SIG-M5 treated with dmso at 0.1 percent for 504 hours (cell line): ENCODE results near the gene PPRC1.
A peak's percentile ranks its signal among the peaks of the same experiment; 100 is the strongest.

Experiments used
- DNase-seq: peaks from one replicate; lab custom pipeline; 2025; ENCODE audit not compliant: unreplicated experiment; lab: John Stamatoyannopoulos, UW

PPRC1 gene, protein sequence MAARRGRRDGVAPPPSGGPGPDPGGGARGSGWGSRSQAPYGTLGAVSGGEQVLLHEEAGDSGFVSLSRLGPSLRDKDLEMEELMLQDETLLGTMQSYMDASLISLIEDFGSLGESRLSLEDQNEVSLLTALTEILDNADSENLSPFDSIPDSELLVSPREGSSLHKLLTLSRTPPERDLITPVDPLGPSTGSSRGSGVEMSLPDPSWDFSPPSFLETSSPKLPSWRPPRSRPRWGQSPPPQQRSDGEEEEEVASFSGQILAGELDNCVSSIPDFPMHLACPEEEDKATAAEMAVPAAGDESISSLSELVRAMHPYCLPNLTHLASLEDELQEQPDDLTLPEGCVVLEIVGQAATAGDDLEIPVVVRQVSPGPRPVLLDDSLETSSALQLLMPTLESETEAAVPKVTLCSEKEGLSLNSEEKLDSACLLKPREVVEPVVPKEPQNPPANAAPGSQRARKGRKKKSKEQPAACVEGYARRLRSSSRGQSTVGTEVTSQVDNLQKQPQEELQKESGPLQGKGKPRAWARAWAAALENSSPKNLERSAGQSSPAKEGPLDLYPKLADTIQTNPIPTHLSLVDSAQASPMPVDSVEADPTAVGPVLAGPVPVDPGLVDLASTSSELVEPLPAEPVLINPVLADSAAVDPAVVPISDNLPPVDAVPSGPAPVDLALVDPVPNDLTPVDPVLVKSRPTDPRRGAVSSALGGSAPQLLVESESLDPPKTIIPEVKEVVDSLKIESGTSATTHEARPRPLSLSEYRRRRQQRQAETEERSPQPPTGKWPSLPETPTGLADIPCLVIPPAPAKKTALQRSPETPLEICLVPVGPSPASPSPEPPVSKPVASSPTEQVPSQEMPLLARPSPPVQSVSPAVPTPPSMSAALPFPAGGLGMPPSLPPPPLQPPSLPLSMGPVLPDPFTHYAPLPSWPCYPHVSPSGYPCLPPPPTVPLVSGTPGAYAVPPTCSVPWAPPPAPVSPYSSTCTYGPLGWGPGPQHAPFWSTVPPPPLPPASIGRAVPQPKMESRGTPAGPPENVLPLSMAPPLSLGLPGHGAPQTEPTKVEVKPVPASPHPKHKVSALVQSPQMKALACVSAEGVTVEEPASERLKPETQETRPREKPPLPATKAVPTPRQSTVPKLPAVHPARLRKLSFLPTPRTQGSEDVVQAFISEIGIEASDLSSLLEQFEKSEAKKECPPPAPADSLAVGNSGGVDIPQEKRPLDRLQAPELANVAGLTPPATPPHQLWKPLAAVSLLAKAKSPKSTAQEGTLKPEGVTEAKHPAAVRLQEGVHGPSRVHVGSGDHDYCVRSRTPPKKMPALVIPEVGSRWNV (N-terminal part only)

DNA sequence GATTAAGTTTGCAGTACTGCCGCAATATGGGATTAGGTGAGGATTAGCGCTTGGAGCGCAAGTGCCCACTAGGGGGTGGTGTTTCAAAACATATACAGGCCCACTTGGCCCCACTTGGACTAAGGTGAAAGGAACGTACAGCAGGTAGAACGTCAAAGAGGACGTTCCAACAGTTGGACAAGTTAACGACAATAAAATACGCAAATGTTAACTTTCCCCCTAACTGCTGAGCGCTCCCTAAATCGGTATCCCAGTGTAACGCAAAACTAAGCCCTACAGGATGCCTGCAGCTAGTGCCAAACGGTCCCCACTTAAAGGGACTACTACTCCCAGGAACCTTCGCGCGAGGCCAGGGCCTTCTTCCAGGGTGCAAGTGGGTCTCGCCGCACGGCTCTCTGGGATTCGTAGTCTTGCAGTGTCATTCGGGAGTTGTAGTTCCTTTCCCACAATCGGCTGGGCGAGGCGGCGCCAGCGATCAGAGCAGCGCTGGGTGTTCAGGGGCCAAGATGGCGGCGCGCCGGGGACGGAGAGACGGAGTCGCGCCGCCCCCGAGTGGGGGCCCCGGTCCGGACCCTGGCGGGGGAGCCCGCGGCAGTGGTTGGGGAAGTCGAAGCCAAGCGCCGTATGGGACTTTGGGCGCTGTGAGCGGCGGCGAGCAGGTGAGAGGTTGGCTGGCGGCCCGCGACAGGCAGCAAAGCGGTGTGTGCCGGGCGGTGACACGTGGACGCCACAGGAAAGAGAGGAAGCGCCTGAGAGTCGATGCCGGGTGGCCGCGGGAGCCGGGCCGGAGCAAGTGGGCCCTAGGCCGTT is at the start of gene PPRC1:
PPRC1 (plus strand) TSS at position 478 of the 810 bp plus-strand sequence; CDS start at position 507, 29 bp downstream.
- DNase-seq: peak; percentile 99

DNA sequence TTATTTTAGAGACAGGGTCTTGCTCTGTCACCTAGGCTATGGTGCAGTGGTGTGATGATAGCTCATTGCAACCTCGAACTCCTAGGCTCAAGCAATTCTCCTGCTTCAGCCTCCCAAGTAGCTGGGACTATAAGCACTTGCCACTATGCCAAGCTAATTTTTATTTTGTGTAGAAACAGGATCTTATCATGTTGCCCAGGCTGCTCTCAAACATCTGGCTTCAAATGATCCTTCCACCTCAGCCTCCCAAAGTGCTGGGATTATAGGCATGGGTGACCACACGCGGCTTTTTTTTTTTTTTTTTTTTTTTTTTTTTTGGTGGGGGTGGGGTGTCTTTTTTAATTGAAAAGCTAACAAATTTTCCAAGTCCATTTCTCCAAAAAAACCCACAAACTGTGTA is 49.3 kb upstream of the PPRC1 start:
- no peak for DNase-seq

DNA sequence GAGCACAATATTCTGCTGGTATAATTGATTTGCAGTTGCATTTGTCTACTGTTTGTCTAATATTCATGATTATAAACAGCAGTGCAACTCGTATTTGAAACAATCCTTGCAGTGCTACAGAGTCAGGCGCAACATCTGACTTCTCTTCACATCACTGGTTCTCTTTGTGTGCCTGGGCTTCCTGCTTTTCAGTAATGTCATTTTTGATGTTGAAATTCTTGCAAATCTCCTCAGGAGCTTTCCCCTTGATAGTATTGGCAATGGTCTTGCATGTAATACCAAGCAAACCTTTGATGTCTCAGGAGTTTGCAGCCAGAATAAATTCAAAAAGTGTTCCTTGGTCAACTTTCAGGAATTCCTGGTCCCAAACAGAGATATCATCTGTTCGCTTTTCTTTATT is 47.5 kb upstream of the PPRC1 start:
- DNase-seq: peak; percentile 31

DNA sequence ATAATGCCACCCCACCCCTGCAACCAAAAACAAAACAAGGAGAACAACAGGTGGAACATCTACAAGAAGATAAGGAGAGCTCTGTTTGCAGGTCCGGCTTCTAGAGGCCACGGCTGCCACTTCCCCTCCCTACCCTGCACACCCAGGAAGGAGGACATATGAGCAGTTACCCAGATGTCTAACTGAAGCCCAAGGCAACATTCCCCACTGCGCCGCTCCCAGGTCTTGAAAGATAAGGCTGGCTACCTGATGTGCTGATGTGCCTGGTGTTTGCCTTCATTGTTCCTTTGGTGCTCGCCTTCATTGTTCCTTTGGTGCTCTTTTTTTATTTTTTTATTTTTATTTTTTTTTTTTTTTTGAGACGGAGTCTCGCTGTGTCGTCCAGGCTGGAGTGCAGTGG is 46.6 kb upstream of the PPRC1 start:
- DNase-seq: no peak

DNA sequence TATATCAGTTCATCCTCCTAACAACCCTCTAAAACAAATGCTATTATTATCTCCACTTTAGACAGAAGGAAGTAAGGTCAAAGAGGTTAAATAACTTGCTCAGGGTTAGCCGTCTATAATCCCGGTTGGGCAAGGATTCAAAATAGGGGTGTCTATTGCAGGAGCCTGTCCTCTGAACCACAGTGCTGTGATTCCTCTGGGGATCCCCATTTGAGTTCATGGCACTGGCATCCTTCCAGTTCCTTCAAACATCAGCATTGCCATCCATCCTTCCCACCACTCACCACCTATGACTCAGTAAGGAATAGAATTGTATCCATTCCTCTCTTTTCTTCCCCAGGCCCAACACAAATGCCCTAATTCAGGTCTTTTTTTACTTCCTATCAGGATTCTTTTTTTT is 42.1 kb upstream of the PPRC1 start:
- DNase-seq: no peak

DNA sequence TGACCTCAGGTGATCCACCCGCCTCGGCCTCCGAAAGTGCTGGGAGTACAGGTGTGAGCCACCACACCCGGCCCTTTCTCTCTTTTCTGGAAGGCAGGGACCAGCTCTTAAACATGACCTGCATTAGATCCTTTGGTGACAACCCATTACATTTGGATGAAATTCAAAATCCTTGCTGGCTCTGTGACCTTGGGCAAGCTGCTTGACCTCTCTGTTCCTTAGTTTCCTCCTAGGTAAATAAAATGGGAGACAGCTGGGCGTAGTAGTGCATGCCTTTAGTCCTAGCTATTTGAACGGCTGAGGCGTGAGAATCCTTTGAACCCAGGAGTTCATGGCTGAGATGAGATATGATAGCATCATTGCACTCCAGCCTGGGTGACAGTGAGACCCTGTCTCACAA is 36.4 kb upstream of the PPRC1 start:
- no peak for DNase-seq

DNA sequence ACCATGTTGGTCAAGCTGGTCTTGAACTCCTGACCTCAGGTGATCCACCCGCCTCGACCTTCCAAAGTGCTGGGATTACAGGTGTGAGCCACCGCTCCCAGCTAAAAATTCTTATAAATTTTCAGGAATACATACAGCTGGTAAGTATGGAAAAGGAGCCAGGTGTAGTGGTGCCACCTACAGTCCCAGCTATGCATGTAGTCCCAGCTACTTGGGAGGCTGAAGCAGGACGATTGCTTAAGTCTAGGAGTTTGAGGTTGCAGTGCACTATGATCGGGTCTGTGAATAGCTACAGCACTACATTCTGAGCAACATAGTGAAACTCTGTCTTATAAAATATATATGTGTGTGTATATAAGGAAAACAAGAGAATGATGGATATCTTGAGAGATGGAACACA is 31.7 kb upstream of the PPRC1 start:
- DNase-seq: peak; percentile 13

DNA sequence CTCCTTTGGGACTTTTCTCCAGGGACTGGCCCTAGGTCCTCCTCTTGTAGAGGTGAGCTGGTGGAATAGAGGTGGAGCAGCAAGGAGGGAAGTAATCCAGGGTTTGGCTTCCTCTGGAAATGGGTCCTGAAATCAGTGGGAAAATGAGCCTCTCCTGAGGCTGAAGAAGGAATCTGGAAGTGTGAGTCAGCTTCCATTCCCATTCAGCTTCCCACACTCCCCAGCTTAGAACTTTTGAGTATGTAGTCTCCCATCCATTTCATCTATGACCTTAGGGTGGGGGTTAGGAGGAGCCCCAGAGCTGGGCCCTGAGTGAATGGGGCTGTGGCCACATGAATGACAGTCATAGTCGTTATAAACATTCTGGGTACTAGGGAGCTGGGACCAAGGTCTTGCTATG is 30.4 kb upstream of the PPRC1 start:
- no peak for DNase-seq

DNA sequence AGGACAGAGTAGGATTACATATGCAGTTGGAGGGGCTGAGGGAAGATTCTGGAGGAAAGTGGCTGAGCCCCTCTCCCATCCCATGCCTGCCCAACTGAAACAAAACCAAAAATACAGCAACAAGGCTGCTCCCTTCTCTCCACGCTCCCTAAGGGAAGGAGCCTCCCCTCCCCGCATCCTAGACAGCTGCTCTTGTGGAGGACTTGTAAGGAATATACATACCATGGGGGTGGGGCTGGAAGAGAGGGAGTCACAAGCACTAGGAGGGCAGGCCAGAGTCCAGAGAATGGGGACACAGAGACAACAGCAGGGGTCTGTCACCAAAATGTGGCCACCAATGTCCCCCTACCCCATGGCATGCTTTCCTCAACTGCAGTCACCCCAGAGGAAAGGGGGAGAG is 25.8 kb upstream of the PPRC1 start:
- no peak for DNase-seq

DNA sequence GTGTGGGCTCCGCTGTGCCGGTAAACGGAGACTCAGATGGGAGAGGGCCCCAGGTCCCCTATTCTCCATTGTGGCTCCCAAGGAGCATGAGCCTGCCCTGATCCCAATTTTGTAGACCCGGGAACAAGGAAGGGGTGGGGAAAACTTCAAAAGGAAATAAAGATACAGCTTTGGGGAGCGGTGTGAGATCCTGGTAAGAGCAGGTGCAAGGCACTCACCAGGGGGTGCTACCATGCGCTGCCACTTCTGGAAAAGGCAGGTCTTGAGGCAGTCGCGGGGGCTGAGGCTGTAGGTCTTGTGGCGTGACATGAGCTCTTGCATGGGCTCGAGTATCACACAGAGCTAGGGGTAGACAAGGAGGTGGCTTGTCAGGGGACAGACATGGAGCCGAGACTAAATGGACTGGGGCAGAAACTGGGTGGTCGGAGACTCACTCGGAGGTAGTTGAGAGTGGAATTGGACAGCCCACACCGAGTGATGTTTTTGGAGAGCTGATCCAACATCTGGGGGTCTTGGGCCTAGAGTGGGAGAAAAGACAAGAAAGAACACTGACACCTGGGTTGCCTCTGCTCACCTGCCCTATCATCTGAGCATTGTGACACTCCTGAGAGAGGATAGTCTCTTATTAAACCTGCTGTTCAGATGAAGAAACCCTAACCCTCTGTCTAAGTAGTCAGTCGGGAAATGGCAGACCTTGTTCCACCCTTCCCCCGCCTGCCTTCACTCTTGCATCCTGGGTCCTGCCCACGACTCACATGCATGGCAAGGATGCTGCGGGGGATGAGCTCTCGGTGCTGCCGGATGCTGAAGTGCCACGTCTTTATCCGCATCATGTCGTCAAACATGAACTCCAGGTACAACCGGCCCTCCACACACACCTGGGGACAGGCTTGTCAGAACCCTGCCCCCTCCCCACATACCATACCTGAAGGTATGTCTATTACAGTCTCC is 23.4 kb upstream of the PPRC1 start:
- no peak for DNase-seq

DNA sequence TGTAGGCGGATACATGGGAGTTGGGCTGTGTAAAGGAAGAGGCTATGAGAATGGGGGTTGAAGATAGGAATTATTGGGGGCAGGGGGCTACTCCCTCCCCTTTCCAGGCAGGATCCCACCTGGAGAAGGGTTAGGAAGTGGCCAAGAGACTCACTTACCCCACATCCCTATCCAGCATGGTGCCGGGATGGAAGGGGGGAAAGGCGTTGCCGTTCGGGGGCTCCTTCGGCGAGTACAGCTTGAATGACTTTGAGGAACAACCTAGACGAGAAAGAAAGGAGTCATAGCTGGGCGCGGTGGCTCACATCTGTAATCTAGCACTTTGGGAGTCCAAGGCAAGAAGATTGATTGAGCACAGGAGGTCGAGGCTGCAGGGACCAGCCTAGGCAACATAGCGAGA is 21.6 kb upstream of the PPRC1 start:
- DNase-seq: no peak

DNA sequence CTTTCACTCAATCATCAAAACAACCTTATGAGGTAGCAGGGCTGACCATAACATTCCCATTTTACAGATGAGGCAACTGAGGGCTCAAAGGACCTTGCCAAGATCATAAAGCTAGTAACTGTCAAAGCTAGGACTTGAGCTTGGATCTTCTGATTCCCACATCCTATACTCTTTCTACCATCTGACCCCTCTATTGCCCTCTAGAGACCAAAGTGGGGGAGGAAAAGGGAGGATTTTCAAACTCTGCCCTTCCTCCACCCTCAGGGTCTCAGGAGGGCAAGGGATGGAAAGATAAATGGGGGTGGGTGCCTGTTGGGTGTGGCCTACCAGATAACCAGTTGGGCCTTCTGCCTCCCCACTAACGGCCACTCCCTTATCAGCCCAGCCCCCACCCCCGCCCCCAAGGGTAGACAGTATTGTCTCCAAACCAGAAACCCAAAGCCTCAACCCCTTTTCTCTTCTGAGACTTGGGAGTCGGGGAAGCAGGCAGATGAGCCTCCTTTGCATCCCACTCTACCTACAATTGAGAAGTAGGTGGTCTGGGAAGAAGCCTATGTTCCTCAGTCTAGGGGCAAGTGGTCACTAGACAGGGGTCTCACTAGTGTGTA is 20.5 kb upstream of the PPRC1 start:
- no peak for DNase-seq

DNA sequence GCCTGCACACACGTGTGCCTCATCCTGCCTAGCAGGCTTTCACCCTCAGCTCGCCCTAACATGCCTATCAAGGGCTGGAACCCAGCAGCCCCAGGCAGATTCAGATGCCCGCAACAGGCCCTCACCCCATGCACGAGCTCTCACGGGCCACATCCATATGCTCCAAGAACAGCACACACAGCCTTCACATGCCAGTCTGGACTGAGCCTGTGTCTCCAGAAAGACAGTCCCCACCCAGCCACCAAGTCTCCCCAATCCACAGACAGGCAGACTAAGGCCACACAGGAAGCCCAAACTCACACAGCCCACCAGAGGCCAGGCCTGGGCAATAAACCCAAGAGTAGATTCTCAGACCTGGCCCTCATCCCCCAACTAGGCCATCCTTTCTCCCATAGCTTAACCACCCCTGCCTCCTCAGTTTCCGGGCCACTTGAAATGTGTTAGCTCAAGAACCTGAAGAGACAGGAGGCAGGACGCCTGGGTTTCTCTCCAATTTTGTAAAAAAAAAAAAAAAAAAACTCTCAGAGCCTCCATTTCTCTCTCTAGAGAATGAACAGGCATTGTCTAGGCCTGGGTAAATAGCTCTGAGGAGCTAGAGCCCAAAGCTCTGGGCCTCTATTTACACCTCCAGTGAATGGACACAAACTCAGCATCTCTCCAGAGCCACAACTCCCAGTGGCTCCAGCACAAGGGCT is 19.4 kb upstream of the PPRC1 start:
- DNase-seq: no peak

DNA sequence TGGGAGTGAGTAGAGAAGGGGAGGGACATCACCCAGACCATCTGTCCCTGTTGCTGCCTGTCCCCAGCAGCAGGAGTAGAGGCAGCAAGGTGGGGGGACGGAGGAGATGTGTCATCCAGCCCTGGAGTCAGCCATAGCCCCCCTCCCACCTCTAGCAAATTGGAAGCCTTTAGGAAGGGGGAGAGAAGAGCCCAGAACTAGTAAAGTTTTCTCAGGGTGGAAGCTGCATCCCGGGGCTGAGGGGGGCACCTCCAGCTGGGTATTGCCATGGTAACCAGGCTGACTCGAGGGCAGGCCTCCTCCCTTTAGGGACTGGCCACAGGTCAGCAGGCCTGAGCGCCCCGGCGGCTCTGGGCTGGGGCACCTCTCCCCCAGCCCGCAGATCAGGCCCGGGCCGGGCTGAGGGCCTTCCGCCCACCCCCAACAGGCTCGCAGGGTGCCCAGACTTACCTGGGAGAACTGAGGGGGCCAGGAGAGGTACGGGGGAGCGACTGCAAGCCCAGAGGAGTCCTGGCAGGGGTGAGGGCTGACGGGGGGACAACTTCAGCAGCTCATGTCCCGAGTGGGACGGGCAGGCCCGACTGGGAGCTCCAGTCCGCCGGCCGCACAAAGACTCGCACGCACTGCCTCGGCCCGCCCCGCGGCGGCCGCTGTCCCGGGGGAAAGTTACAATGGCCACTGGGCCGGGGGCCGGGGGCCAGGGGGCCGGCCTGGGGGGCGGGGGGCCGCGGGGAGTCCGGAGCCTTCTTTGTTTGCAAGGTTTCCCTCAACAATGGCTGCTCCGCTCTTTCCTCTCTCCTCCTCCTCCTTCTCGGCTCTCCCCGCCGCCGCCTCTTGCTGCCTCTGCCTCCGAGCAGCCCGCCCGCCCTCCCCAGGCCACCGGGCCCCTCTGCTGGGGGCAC is 18.6 kb upstream of the PPRC1 start:
- DNase-seq: no peak

DNA sequence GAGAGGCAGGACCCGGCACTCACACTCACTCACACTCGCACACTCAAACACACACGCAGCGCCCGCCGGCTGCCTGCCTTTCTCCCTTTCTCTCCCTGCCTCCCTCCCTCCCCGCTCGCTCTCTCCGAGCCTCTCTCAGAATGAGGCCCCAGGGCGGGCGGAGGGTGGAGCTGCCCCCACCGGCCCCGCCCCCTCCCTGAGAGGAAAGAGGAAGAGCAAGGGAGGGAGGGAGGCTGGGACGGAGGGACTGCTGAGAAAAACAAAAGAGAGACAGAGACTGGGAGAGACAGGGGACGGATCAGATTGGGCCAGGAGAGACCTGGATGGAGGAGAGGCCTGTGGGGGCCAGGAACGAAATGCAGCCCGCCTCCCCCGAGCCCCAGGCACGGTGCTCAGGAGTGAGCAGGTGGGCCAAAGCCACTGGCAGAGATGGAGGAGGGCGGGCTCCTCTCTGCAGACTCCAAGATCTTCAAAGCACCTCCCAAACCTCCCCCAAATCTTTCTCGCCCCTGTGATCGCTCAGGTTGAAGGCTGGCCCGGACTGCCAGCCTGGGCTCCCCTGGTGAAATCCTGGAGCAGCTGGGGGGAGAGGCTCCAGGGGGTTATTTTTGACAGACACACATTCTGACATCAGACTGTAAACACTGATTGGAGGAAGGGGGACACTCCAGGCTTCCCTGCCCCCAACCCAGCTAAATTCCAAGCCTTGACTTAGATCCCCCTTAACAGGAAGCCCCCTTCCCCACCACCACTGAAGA is 17.8 kb upstream of the PPRC1 start:
- DNase-seq: peak; percentile 82

DNA sequence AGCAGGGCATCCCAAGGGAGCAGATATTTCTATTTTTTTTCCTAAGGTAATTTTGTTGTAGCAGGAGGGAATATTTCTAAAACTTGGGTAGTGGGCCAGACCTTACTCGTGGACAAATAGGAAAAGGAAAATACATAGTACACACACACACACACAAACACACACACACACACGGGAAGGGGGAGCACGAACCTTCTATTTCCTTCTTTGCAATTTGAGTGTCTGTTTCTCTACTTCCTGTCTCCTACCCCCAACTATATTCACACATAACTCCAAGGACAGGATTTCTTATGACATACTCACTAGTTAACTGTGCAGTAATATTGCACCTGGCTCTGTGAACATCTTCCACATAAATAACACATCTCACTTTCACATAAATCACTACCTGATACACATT is 17.1 kb upstream of the PPRC1 start:
- peak; percentile 47 for DNase-seq

DNA sequence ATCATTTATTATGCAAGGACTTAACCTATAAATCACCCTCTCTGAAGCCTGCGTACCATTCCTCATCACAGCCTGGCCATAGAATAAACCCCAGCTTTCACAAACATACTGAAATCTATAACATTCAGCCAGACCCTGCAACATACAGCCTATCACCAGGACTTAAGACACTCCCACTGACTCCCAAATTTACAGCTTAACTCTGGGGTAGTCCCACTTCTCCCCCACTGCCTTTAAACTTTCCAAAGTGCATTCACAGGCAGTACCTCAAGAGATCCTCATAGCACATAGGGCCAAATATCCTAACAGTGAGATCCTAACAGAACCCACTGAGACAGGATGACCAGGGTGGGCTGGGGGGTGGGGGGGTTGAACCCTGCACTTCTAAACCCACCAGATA is 16.2 kb upstream of the PPRC1 start:
- DNase-seq: no peak
